H9 (cell line): ENCODE data around the gene ITGBL1. TPM values are rescaled to one million over a fixed set of nuclear protein-coding genes. Genes with fewer than 3 reads are reported as not detected.

Source experiments
- DNase-seq: peaks from one replicate; pipeline ENCODE4 v3.0.0-alpha.2; 2017
- H2AFZ ChIP-seq: one replicate; pipeline ENCODE4 v1.6.1; 2013; ENCODE audit warnings: mild to moderate bottlenecking, low read length, control low read depth, moderate library complexity
- H2AK5ac ChIP-seq: 2 replicates; pipeline ENCODE4 v1.6.1; 2013; ENCODE audit warnings: low read length, control low read depth, mixed read lengths; ENCODE audit not compliant: insufficient read length
- H2BK120ac ChIP-seq: one replicate; pipeline ENCODE4 v1.6.1; 2013; ENCODE audit warnings: low read depth, mild to moderate bottlenecking, low read length, control low read depth, inconsistent platforms; ENCODE audit not compliant: poor library complexity, severe bottlenecking
- H2BK12ac ChIP-seq: 2 replicates; pipeline ENCODE4 v1.6.1; 2013; ENCODE audit warnings: low read length, control low read depth, mixed read lengths, low read depth; ENCODE audit not compliant: insufficient read length
- H2BK15ac ChIP-seq: 2 replicates; pipeline ENCODE4 v1.6.1; 2013; ENCODE audit warnings: low read depth, low read length, control low read depth
- H2BK20ac ChIP-seq: one replicate; pipeline ENCODE4 v1.6.1; 2013; ENCODE audit warnings: low read depth, mild to moderate bottlenecking, low read length, control low read depth, inconsistent platforms; ENCODE audit not compliant: poor library complexity, severe bottlenecking
- H2BK5ac ChIP-seq: 2 replicates; pipeline ENCODE4 v1.6.1; 2013; ENCODE audit warnings: low read length, control low read depth, mixed read lengths; ENCODE audit not compliant: insufficient read length
- H3K14ac ChIP-seq: 2 replicates; pipeline ENCODE4 v1.6.1; 2013; ENCODE audit warnings: low read length, control low read depth; ENCODE audit not compliant: insufficient read depth
- H3K18ac ChIP-seq: 2 replicates; pipeline ENCODE4 v1.6.1; 2013; ENCODE audit warnings: low read depth, mild to moderate bottlenecking, mixed read lengths, low read length, control low read depth; ENCODE audit not compliant: insufficient read length
- H3K23ac ChIP-seq: 2 replicates; pipeline ENCODE4 v1.6.1; 2013; ENCODE audit warnings: low read length, control low read depth, mixed read lengths, low read depth; ENCODE audit not compliant: insufficient read length
- H3K23me2 ChIP-seq: 2 replicates; pipeline ENCODE4 v1.6.1; 2013; ENCODE audit warnings: low read depth, mild to moderate bottlenecking, mixed read lengths, low read length, control low read depth; ENCODE audit not compliant: insufficient read length, poor library complexity, severe bottlenecking
- H3K27ac ChIP-seq: 2 replicates; pipeline ENCODE4 v1.5.1; 2013; ENCODE audit warnings: low read length, control low read depth, mixed read lengths, low read depth; ENCODE audit not compliant: insufficient read length
- H3K27me3 ChIP-seq: 2 replicates; pipeline ENCODE4 v1.6.1; 2013; ENCODE audit warnings: low read length, control low read depth, inconsistent platforms; ENCODE audit not compliant: insufficient read depth
- H3K4ac ChIP-seq: 2 replicates; pipeline ENCODE4 v1.6.1; 2013; ENCODE audit warnings: low read depth, mild to moderate bottlenecking, control low read depth, inconsistent platforms, low read length, moderate library complexity
- H3K4me1 ChIP-seq: 2 replicates; pipeline ENCODE4 v1.6.1; 2013; ENCODE audit warnings: low read length, control low read depth, inconsistent platforms; ENCODE audit not compliant: insufficient read depth
- H3K4me2 ChIP-seq: 2 replicates; pipeline ENCODE4 v1.6.1; 2013; ENCODE audit warnings: low read length, control low read depth, mixed read lengths; ENCODE audit not compliant: insufficient read length, insufficient read depth
- H3K56ac ChIP-seq: 2 replicates; pipeline ENCODE4 v1.6.1; 2013; ENCODE audit warnings: low read depth, mild to moderate bottlenecking, mixed read lengths, low read length, control low read depth; ENCODE audit not compliant: insufficient read length
- H3K79me1 ChIP-seq: 2 replicates; pipeline ENCODE4 v1.6.1; 2013; ENCODE audit warnings: low read depth, mild to moderate bottlenecking, moderate library complexity, low read length, control low read depth, inconsistent platforms; ENCODE audit not compliant: insufficient read depth, poor library complexity, severe bottlenecking
- H3K79me2 ChIP-seq: 2 replicates; pipeline ENCODE4 v1.6.1; 2013; ENCODE audit warnings: low read length, control low read depth, inconsistent platforms; ENCODE audit not compliant: insufficient read depth
- H3K9ac ChIP-seq: 2 replicates; pipeline ENCODE4 v1.6.1; 2013; ENCODE audit warnings: low read length, control low read depth, mixed read lengths; ENCODE audit not compliant: insufficient read length; ENCODE audit errors: extremely low read depth
- H3K9me3 ChIP-seq: one replicate; pipeline ENCODE4 v1.6.1; 2013; ENCODE audit warnings: low read depth, low read length, inconsistent platforms; ENCODE audit not compliant: control insufficient read depth
- H3T11ph ChIP-seq: one replicate; pipeline ENCODE4 v1.6.1; 2013; ENCODE audit warnings: mild to moderate bottlenecking, low read length, control low read depth, inconsistent platforms
- H4K20me1 ChIP-seq: one replicate; pipeline ENCODE4 v1.6.1; 2013; ENCODE audit not compliant: control insufficient read depth, insufficient read length, insufficient read depth
- H4K5ac ChIP-seq: 2 replicates; pipeline ENCODE4 v1.6.1; 2013; ENCODE audit warnings: low read depth, mild to moderate bottlenecking, mixed read lengths, low read length, control low read depth; ENCODE audit not compliant: insufficient read length
- H4K8ac ChIP-seq: replicated peaks from 2 replicates; pipeline ENCODE4 v1.6.1; 2013; ENCODE audit warnings: low read length, control low read depth, mixed read lengths, low read depth; ENCODE audit not compliant: insufficient read length
- H4K91ac ChIP-seq: 2 replicates; pipeline ENCODE4 v1.6.1; 2013; ENCODE audit warnings: low read depth, mild to moderate bottlenecking, moderate library complexity, mixed read lengths, low read length, control low read depth; ENCODE audit not compliant: insufficient read length
- H3K27ac Mint-ChIP-seq, 3 experiments: 2 replicates in 2 of 3; 3 replicates in 1 of 3; pipeline ENCODE4 v1.8.0; 2020 to 2021; ENCODE audit warnings: mixed read lengths in 3 of 3, mild to moderate bottlenecking in 1 of 3, moderate library complexity in 1 of 3
- H3K27me3 Mint-ChIP-seq: 2 replicates; pipeline ENCODE4 v1.8.0; 2021; ENCODE audit warnings: low read depth, mild to moderate bottlenecking, moderate library complexity, mixed read lengths
- H3K36me3 Mint-ChIP-seq, 3 experiments: 2 replicates in 2 of 3; 3 replicates in 1 of 3; pipeline ENCODE4 v1.8.0; 2020 to 2021; ENCODE audit warnings: low read depth in 3 of 3, mixed read lengths in 3 of 3; ENCODE audit not compliant: insufficient read depth in 1 of 3
- H3K4me1 Mint-ChIP-seq, 2 experiments: 2 replicates each; pipeline ENCODE4 v1.8.0; 2020; ENCODE audit warnings: mixed read lengths in 2 of 2
- H3K4me3 Mint-ChIP-seq, 2 experiments: 2 replicates in 1 of 2; 3 replicates in 1 of 2; pipeline ENCODE4 v1.8.0; 2020 to 2021; ENCODE audit warnings: mild to moderate bottlenecking in 2 of 2, mixed read lengths in 2 of 2, moderate library complexity in 1 of 2
- H3K9me3 Mint-ChIP-seq, 2 experiments: 2 replicates in 1 of 2; 3 replicates in 1 of 2; pipeline ENCODE4 v1.8.0; 2020; ENCODE audit warnings: mild to moderate bottlenecking in 2 of 2, mixed read lengths in 2 of 2, moderate library complexity in 1 of 2
- WGBS: extraction: QIAGEN DNeasy Blood & Tissue Kit; methylation state at CpG from one replicate; pipeline ENCODE4 v1.1.7; 2013; ENCODE audit warnings: missing lambda C conversion rate, low lambda C conversion rate, mixed read lengths; ENCODE audit not compliant: insufficient read length; ENCODE audit errors: extremely low coverage; 5-methylcytosine and 5-hydroxymethylcytosine counted together
- total RNA-seq: library from RNA; stranded (reverse); gene quantifications from 2 replicates; pipeline ENCODE4 v1.2.1, GENCODE V29; 2021
- TF ChIP-seq, protein P1 (sequence below): fragments of 200-600 bp; sonication (generic); conservative IDR thresholded peaks from 3 replicates; pipeline ENCODE4 v1.8.0; 2021; ENCODE audit warnings: antibody characterized with exemption, mild to moderate bottlenecking

ITGBL1 gene
- total RNA-seq, 1 experiment from 2014 or later: not detected

DNA sequence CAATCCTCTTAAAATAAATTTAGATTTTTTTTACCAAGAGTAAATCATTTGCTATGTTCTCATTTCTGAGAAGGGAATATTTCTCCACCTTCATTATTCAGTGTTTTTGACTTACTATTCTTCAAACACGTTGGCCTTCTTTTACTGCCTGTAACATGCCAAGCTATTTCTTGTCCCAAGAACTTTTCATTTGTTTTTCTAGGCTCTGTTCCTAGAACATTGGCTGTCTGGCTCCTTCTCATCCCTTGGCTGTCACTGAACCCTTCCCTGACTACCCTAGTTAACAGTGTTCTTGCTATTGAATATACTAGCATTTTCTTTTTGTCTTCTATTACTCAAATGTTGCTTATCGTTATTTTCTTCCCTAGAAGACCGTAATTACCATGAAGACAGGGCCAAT lies 248.1 kb downstream of the ITGBL1 start:
- Histone ChIP-seq H3K9ac (no peak overlapping the region), H4K5ac (no peak overlapping the region), H4K91ac (no peak overlapping the region), H3T11ph (no peak overlapping the region), H4K20me1 (no peaks in the 10 kb centered on the region), H3K56ac (no peak overlapping the region), H3K23ac (no peak overlapping the region), H2BK12ac (no peak overlapping the region), H3K18ac (no peak overlapping the region), H3K27me3 (no peaks in the 10 kb centered on the region), H3K27ac (no peak overlapping the region), H3K9me3 (no peaks in the 10 kb centered on the region), H3K4ac (no peak overlapping the region), H2BK5ac (no peak overlapping the region), H2BK20ac (no peak overlapping the region), H3K79me2 (no peaks in the 10 kb centered on the region), H2AK5ac (no peak overlapping the region), H2BK120ac (no peak overlapping the region), H3K23me2 (no peaks in the 10 kb centered on the region), H2AFZ (no peak overlapping the region), H4K8ac (no peak overlapping the region), H3K4me1 (no peaks in the 10 kb centered on the region), H2BK15ac (no peak overlapping the region), H3K4me2 (no peak overlapping the region), H3K14ac (no peak overlapping the region), H3K79me1 (no peaks in the 10 kb centered on the region)
- H3K27ac Mint-ChIP-seq: no peak overlapping the region
- H3K9me3 Mint-ChIP-seq: no peaks in the 10 kb centered on the region
- no peak for DNase-seq
- peaks cover 1% of the 10 kb centered on the region; the same call in 1 of the 2 replicates for H3K27me3 Mint-ChIP-seq
- no CpG with 5 or more reads among the region's 3 CpGs for WGBS
- TF ChIP-seq, protein P1, sequence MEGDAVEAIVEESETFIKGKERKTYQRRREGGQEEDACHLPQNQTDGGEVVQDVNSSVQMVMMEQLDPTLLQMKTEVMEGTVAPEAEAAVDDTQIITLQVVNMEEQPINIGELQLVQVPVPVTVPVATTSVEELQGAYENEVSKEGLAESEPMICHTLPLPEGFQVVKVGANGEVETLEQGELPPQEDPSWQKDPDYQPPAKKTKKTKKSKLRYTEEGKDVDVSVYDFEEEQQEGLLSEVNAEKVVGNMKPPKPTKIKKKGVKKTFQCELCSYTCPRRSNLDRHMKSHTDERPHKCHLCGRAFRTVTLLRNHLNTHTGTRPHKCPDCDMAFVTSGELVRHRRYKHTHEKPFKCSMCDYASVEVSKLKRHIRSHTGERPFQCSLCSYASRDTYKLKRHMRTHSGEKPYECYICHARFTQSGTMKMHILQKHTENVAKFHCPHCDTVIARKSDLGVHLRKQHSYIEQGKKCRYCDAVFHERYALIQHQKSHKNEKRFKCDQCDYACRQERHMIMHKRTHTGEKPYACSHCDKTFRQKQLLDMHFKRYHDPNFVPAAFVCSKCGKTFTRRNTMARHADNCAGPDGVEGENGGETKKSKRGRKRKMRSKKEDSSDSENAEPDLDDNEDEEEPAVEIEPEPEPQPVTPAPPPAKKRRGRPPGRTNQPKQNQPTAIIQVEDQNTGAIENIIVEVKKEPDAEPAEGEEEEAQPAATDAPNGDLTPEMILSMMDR: no peak
- H3K4me1 Mint-ChIP-seq: peaks cover 6 to 16% of the 10 kb centered on the region in 2 experiments
- H3K36me3 Mint-ChIP-seq: no peaks in the 10 kb centered on the region; a peak in 1 of 7 replicates
- H3K4me3 Mint-ChIP-seq: no peak overlapping the region; a peak in 1 of 5 replicates
